ENCODE data around the gene ASB3. TPM values are rescaled to one million over a fixed set of nuclear protein-coding genes. Genes with fewer than 3 reads are reported as not detected.

The ASB3 gene
- total and polyA plus RNA-seq, 5 donors = 8.2 to 18.0 (median 15.5) TPM

DNA sequence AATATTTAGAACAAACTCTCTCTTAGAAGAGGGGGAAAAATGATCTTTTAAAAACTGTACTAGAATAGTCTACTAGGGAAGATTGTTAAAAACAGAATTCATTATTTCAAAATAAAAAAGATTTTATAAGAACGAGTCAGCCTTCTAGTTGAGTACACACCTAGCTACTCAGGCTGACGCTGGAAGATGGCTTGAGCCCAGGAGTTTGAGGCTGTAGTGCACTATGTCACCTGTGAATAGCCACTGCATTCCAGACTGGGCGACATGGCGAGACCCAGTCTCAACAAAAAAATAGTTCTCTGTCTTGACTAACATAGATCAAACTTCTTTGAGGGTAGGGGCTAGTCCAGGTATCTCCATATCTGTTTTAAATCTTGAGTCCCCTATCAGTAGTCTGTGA is 34.0 kb upstream of the ASB3 start:
- Histone ChIP-seq H3K4me3 (ENCODE audit: low read length) (no peak overlapping the region), H3K4me1 (ENCODE audit: control insufficient read depth, insufficient read depth, low read length) (no peaks in the 10 kb centered on the region), H3K27me3 (ENCODE audit: control insufficient read depth, insufficient read depth) (no peaks in the 10 kb centered on the region), H3K9me3 (ENCODE audit: control insufficient read depth, low read length) (no peaks in the 10 kb centered on the region), H3K27ac (ENCODE audit: low read length) (no peak overlapping the region)
- 93% methylated on average over 4 of the region's 4 CpGs for WGBS
- intact Hi-C loops (cut with DNase I) = no loop called here
- DNase-seq (no peak), ATAC-seq (peak; percentile 27 to 31)

DNA sequence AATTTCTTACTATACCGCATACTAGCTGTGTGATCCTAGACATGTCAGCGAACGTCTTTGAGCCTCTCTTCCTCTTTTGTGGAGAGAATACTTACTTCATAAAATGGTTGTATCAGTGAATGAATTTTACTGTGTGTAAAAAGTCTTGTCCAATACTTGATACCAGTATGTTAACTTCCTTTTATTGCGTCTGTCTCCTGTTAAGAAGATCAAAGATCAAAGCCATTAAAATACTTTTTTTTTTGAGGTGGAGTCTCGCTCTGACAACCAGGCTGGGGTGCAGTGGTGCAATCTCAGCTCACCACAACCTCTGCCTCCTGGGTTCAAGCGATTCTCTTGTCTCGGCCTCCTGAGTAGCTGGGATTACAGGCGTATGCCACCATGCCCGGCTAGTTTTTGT is 33.3 kb upstream of the ASB3 start:
- Histone ChIP-seq H3K27me3 (ENCODE audit: control insufficient read depth, insufficient read depth) (no peaks in the 10 kb centered on the region), H3K27ac (ENCODE audit: low read length) (no peak overlapping the region), H3K4me1 (ENCODE audit: control insufficient read depth, insufficient read depth, low read length) (no peaks in the 10 kb centered on the region), H3K9me3 (ENCODE audit: control insufficient read depth, low read length) (no peaks in the 10 kb centered on the region), H3K4me3 (ENCODE audit: low read length) (no peak overlapping the region)
- 90% methylated on average over 9 of the region's 9 CpGs for WGBS
- DNase-seq (no peak), ATAC-seq (no peak)
- intact Hi-C loops (cut with DNase I) = no loop called here

DNA sequence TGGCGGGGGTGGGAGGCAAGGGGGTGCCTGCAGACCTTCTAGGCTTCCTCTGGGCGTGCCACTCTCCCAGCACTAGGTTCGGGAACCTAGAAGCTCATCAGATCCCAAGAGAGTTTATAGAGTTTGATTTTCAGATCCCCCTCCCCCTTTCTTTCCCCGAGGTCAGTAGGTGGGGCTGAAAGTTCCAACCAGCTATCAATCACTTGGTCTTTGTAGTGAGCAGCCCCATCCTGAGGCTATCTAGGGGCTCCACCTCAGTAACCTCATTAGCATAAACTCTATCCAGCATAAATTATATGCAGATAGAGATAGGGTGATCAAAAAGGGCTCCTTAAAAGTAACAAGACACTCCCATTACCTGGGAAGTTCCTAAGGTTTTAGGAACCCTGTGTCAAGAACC is 32.9 kb upstream of the ASB3 start:
- Histone ChIP-seq H3K4me3 (ENCODE audit: low read length) (no peak overlapping the region), H3K27ac (ENCODE audit: low read length) (no peak overlapping the region), H3K9me3 (ENCODE audit: control insufficient read depth, low read length) (no peaks in the 10 kb centered on the region), H3K4me1 (ENCODE audit: control insufficient read depth, insufficient read depth, low read length) (no peaks in the 10 kb centered on the region), H3K27me3 (ENCODE audit: control insufficient read depth, insufficient read depth) (no peaks in the 10 kb centered on the region)
- intact Hi-C loops (cut with DNase I) = no loop called here
- no peak for ATAC-seq
- no peak for DNase-seq
- 88% methylated on average over 4 of the region's 4 CpGs for WGBS

DNA sequence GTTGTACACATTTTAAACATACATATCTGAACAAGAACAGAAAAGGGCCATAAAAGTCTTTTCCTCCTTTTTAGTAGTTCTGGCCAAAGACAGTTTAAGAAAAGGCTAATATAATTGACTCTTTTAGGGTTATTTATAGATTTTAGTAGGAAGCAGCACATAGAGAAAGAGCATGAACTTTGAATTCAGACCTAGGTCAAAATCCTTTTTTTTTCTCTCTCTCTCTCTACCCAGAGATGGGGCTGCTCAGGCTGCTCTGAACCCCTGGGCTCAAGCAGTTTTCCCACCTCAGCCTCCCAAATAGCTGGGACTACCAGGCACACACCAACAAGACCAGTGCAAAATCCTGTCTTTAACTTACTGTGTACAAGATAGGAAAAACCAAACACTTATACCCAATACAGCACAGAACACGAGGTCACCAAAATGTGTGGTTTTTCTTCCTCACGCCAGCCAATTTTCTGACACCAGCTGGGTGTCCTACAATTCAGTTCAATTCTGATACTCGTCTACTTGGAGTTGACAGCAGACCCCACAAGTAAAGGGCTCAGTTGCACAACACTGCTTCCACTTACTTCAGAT is 32.2 kb upstream of the ASB3 start:
- Histone ChIP-seq H3K27ac (ENCODE audit: low read length) (no peak overlapping the region), H3K27me3 (ENCODE audit: control insufficient read depth, insufficient read depth) (no peaks in the 10 kb centered on the region), H3K9me3 (ENCODE audit: control insufficient read depth, low read length) (no peaks in the 10 kb centered on the region), H3K4me1 (ENCODE audit: control insufficient read depth, insufficient read depth, low read length) (no peaks in the 10 kb centered on the region), H3K4me3 (ENCODE audit: low read length) (no peak overlapping the region)
- intact Hi-C loops (cut with DNase I) = no loop called here
- DNase-seq (no peak), ATAC-seq (no peak)
- 89% methylated on average over 3 of the region's 3 CpGs for WGBS

DNA sequence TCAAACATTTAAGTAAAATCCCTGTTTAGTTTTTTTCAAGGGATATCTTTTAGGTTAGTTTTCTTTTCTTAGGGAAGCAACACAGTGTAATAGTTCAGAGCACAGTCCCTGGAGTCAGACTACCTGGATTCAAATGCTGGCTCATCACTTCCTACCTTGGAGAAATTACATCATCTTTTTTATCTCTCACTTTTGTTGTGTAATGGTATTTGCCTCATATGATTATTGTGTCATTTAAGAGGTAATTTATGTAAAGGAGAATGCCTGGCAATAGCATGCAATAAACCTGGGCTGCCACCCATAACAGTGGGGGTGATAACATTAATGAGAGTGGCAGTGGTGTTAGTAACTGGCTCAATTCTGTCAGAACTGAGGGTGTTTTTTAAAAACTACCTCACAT is 26.4 kb upstream of the ASB3 start:
- no peak overlapping the region for H3K27ac ChIP-seq (ENCODE audit: low read length)
- no peak for DNase-seq
- H3K4me1 ChIP-seq (ENCODE audit: control insufficient read depth, insufficient read depth, low read length) = no peaks in the 10 kb centered on the region
- no peaks in the 10 kb centered on the region for H3K27me3 ChIP-seq (ENCODE audit: control insufficient read depth, insufficient read depth)
- no peaks in the 10 kb centered on the region for H3K9me3 ChIP-seq (ENCODE audit: control insufficient read depth, low read length)
- ATAC-seq = no peak
- intact Hi-C loops (cut with DNase I) = no loop called here
- H3K4me3 ChIP-seq (ENCODE audit: low read length) = no peak overlapping the region

DNA sequence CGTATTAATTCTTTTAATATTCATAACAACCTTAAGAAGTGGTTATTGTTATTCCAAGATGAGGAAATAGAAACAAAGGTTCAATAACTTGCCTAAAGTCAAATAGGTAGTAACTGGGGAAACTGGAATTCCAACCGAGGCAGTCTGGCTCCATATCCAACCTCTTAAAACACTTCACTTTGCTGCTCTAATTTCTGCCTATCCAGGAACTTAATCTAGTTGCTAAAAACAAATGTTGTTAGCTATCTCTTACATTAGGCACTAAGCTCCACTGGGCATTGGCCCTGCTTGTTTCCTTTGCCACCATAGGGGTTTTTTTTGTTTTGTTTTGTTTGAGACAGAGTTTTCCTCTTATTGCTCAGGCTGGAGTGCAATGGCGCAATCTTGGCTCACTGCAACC is 24.8 kb upstream of the ASB3 start:
- no peak overlapping the region for H3K27ac ChIP-seq (ENCODE audit: low read length)
- H3K9me3 ChIP-seq (ENCODE audit: control insufficient read depth, low read length) = no peaks in the 10 kb centered on the region
- intact Hi-C loops (cut with DNase I) = no loop called here
- no peaks in the 10 kb centered on the region for H3K4me1 ChIP-seq (ENCODE audit: control insufficient read depth, insufficient read depth, low read length)
- ATAC-seq = no peak
- 86% methylated on average over 3 of the region's 3 CpGs for WGBS
- H3K4me3 ChIP-seq (ENCODE audit: low read length) = no peak overlapping the region
- H3K27me3 ChIP-seq (ENCODE audit: control insufficient read depth, insufficient read depth) = no peaks in the 10 kb centered on the region
- DNase-seq = no peak

DNA sequence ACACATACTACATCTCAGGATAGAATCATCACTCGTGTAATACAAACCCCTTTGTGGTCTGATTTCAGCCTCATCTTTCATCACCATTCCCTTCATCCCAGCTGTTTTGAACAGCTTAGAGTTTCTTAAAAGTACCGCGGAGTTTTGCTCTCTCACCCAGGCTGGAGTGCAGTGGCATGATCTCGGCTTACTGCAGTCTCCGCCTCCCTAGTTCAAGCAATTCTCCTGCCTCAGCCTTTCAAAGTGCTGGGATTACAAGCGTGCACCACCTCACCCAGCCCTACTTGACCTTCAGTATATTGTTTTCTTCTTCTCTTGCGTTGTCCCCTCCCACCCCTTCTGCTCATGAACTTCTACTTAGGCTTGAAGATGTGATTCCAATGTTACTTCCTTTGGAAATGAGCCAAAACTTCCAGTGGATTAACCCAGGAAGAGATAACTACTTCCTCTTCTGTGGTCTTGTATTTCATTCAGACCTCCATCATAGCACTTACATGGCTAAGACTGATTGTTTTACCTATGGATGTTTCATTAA is 15.9 kb upstream of the ASB3 start:
- H3K27ac ChIP-seq (ENCODE audit: low read length) = no peak overlapping the region
- intact Hi-C loops (cut with DNase I) = no loop called here
- H3K4me1 ChIP-seq (ENCODE audit: control insufficient read depth, insufficient read depth, low read length) = no peaks in the 10 kb centered on the region
- no peak overlapping the region for H3K4me3 ChIP-seq (ENCODE audit: low read length)
- H3K9me3 ChIP-seq (ENCODE audit: control insufficient read depth, low read length) = no peaks in the 10 kb centered on the region
- DNase-seq (no peak), ATAC-seq (no peak)
- WGBS = 46% methylated on average over 7 of the region's 7 CpGs
- H3K27me3 ChIP-seq (ENCODE audit: control insufficient read depth, insufficient read depth) = no peaks in the 10 kb centered on the region

DNA sequence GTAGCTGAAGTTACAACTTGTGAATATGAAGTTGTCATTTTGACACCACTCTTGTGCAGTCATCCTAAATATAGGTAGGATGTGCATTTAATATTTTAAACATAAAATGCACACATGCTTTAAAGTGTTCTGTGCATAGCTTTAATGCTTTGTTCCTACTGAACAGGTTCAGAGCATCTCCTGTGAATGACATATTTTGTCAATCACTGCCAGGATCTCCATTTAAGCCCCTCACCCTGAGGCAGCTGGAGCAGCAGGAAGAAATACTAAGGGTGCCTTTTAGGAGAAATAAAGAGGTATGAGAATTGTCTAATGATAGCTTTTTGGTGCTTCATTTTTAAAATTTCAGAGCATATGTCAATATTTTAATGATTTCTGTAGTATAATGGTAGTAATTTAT is 14.8 kb upstream of the ASB3 start:
- Histone ChIP-seq H3K9me3 (ENCODE audit: control insufficient read depth, low read length) (no peaks in the 10 kb centered on the region), H3K27ac (ENCODE audit: low read length) (no peak overlapping the region), H3K27me3 (ENCODE audit: control insufficient read depth, insufficient read depth) (no peaks in the 10 kb centered on the region), H3K4me1 (ENCODE audit: control insufficient read depth, insufficient read depth, low read length) (no peaks in the 10 kb centered on the region), H3K4me3 (ENCODE audit: low read length) (no peak overlapping the region)
- intact Hi-C loops (cut with DNase I) = no loop called here
- DNase-seq (no peak), ATAC-seq (no peak)

DNA sequence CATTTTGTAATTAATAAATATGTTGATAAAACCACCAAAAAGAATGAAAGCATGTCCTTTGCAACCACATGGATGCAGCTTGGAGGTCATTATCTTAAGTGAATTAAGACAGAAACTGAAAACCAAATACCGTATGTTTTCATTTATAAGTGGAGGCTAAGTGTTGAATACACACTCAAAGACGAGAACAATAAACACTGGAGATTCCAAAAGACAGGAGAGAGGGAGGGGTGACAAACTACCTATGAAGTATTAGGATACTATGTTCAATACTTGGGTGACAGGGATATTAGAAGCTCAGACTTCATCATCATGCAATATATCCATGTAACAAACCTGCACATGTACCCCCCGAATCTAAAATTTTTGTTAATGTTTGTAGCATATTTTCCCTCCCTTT is 7.1 kb upstream of the ASB3 start:
- H3K4me3 ChIP-seq (ENCODE audit: low read length) = no peak overlapping the region
- DNase-seq = no peak
- WGBS = 82% methylated on average over 3 of the region's 3 CpGs
- no peaks in the 10 kb centered on the region for H3K27me3 ChIP-seq (ENCODE audit: control insufficient read depth, insufficient read depth)
- intact Hi-C loops (cut with DNase I) = no loop called here
- ATAC-seq = no peak
- H3K4me1 ChIP-seq (ENCODE audit: control insufficient read depth, insufficient read depth, low read length) = no peaks in the 10 kb centered on the region
- H3K27ac ChIP-seq (ENCODE audit: low read length) = no peak overlapping the region
- no peaks in the 10 kb centered on the region for H3K9me3 ChIP-seq (ENCODE audit: control insufficient read depth, low read length)

DNA sequence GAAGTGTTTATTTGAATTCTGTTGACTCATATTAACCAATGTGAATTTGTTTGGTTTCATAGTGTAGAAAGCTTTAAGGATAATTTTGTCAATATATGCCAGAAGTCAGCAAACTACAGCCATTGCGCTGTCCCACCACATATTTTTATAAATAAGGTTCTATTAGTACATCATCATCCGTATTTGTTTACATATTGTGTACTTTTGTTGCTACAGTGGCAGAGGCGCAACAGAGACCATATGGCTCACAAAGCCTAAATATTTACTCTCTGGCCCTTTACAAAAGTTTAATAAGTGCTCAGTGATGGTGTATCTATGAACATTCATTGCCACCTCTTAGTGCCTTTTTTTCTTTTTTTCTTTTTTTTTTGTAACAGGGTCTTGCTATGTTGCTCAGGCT is 6.5 kb upstream of the ASB3 start:
- H3K4me1 ChIP-seq (ENCODE audit: control insufficient read depth, insufficient read depth, low read length) = no peaks in the 10 kb centered on the region
- no peak overlapping the region for H3K4me3 ChIP-seq (ENCODE audit: low read length)
- WGBS = 90% methylated on average over 3 of the region's 3 CpGs
- no peaks in the 10 kb centered on the region for H3K27me3 ChIP-seq (ENCODE audit: control insufficient read depth, insufficient read depth)
- no peak for ATAC-seq
- H3K27ac ChIP-seq (ENCODE audit: low read length) = no peak overlapping the region
- no peak for DNase-seq
- intact Hi-C loops (cut with DNase I) = no loop called here
- no peaks in the 10 kb centered on the region for H3K9me3 ChIP-seq (ENCODE audit: control insufficient read depth, low read length)

DNA sequence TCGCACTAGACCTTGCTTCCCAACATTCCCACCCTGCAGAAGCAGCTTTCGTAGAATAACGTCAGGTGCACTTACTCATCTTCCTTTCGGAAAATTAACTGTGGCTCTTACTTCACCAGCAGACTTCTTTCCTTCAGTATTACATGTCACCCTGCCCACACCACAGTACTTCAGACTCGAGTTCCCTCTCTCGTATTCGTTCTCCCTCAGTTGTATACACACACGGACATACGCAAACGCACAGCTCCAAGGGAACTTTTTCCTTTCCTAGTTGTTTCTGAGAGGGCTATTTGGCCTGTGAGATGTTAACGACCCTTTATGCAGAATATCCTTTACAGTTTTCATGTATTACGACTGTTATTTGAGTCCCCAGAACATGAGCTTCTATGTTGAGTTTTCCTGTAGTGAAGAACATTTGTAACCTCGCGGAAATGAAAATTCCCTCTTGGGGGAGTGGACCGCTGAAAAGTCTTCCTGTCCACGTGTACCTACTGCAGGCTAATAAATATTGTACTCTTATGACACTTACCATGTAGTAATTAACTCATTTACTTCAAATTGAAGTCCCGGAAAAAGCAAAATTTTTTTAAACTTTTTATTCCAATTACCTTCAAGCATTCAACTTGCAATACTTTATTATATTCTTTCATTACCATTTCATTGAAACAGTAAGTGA is 999 bp upstream of the ASB3 start:
- peaks cover 1% of the 10 kb centered on the region for H3K4me1 ChIP-seq (ENCODE audit: control insufficient read depth, insufficient read depth, low read length)
- no peaks in the 10 kb centered on the region for H3K27me3 ChIP-seq (ENCODE audit: control insufficient read depth, insufficient read depth)
- ATAC-seq (peak in 1 of 2 donors; percentile 1), DNase-seq (no peak)
- peak overlapping the region; percentile 64 for H3K27ac ChIP-seq (ENCODE audit: low read length)
- H3K4me3 ChIP-seq (ENCODE audit: low read length) = peak overlapping the region; percentile 91
- H3K9me3 ChIP-seq (ENCODE audit: control insufficient read depth, low read length) = no peaks in the 10 kb centered on the region
- intact Hi-C loops (cut with DNase I) = no loop called here
- 3% methylated on average over 17 of the region's 17 CpGs for WGBS

DNA sequence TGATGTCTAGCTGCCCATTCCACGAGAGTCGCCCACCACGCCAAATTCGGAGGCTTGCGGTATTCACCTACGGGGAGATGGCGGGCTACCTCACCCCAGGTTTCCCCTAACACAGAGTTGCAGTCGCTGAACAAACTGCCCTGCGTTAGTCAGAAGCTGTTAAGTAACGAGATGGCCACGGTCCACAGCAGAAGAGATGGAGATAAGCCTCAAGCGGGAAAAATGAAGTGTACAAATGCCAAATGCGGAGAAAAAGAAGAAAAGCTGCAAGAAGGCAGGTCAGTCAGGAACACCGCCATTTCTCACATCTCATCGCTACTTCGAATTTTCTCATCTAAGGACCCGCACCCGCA is 425 bp downstream of the ASB3 start:
- Histone ChIP-seq H3K27me3 (ENCODE audit: control insufficient read depth, insufficient read depth) (no peaks in the 10 kb centered on the region), H3K4me1 (ENCODE audit: control insufficient read depth, insufficient read depth, low read length) (peaks cover 1% of the 10 kb centered on the region), H3K4me3 (ENCODE audit: low read length) (peak overlapping the region; percentile 91), H3K9me3 (ENCODE audit: control insufficient read depth, low read length) (no peaks in the 10 kb centered on the region), H3K27ac (ENCODE audit: low read length) (peak overlapping the region; percentile 85)
- WGBS = under 1% methylated on average over 18 of the region's 18 CpGs
- ATAC-seq (peak; percentile 57 to 60), DNase-seq (peak; percentile 30 to 67 (median 52))
- intact Hi-C loops (cut with DNase I) = no loop called here

All from right cardiac atrium (tissue), 5 donors.